Prostate gland (tissue), 2 donors: ENCODE measurements around the gene CDC45.

Source experiments
- CTCF ChIP-seq, 4 experiments: fragments of 200-600 bp in 2 of 4; fragments of 450-650 bp in 2 of 4; sonication (generic) in 2 of 4; IDR thresholded peaks; 1 replicate in 3 of 4; 2 replicates in 1 of 4; pipeline ENCODE4 v1.5.1; 2016 to 2019; ENCODE audit warnings: antibody characterized with exemption in 4 of 4, mild to moderate bottlenecking in 2 of 4, moderate library complexity in 2 of 4
- POLR2A ChIP-seq: fragments of 450-650 bp; IDR thresholded peaks from one replicate; pipeline ENCODE4 v1.6.1; 2016; ENCODE audit warnings: antibody characterized with exemption, mild to moderate bottlenecking
- POLR2AphosphoS5 ChIP-seq: sonication (generic); formaldehyde crosslinking; IDR thresholded peaks from one replicate; pipeline ENCODE4 v1.6.1; 2017; ENCODE audit warnings: antibody characterized with exemption

- no peak for TF ChIP-seq CTCF (IDR thresholded peaks at IDR 0.05)
- no peak for TF ChIP-seq POLR2A
- no peak for TF ChIP-seq POLR2AphosphoS5
Observed at GRCh38 chr22:19527861-19528417, 48.2 kb downstream of the CDC45 start.
